IMR-90 (cell line): Measurements from ENCODE around the gene PEAK1. TPM values are rescaled to one million over a fixed set of nuclear protein-coding genes. Genes with fewer than 3 reads are reported as not detected.

Source experiments
- ATAC-seq: fragments of 200-7000 bp; cut with Tn5 transposase; 2 replicates; pipeline ENCODE4 v1.9.1; 2020; ENCODE audit warnings: low read depth, mild to moderate bottlenecking, moderate library complexity
- BruUV-seq: library from RNA; stranded (reverse); fragments of 400-500 nt; replicated peaks from 2 replicates; lab custom pipeline; 2021; lab: Mats Ljungman, UMichigan
- CTCF ChIA-PET: fragments of 300-600 bp; formaldehyde crosslinking; extraction: SDS; loops from one replicate; lab custom pipeline; 2021; ENCODE audit warnings: antibody characterized with exemption; lab: Yijun Ruan, JAX
- POLR2A ChIA-PET: fragments of 300-600 bp; sonication (Branson Sonifier 250); formaldehyde crosslinking; loops from one replicate; lab custom pipeline; 2022; ENCODE audit warnings: antibody characterized with exemption; ENCODE audit not compliant: unreplicated experiment; lab: Charles Lee
- DNase-seq: peaks from one replicate; pipeline ENCODE4 v3.0.0; 2013
- H2AFZ ChIP-seq: replicated peaks from 2 replicates; pipeline ENCODE3; 2013; ENCODE audit warnings: low read length, mild to moderate bottlenecking; ENCODE audit not compliant: poor library complexity
- H2AK5ac ChIP-seq: 2 replicates; pipeline ENCODE4 v1.6.1; 2013; ENCODE audit warnings: low read depth, low read length, inconsistent platforms
- H2AK9ac ChIP-seq: replicated peaks from 2 replicates; pipeline ENCODE3; 2013; ENCODE audit warnings: mild to moderate bottlenecking, low read depth, low read length, moderate library complexity; ENCODE audit not compliant: poor library complexity
- H2BK120ac ChIP-seq: 2 replicates; pipeline ENCODE4 v1.6.1; 2013; ENCODE audit warnings: low read depth, low read length, inconsistent platforms
- H2BK15ac ChIP-seq: 3 replicates; pipeline ENCODE4 v1.6.1; 2013; ENCODE audit warnings: low read depth, low read length, inconsistent platforms
- H2BK20ac ChIP-seq: 2 replicates; pipeline ENCODE4 v1.6.1; 2013; ENCODE audit warnings: low read depth, mild to moderate bottlenecking, inconsistent platforms, low read length, moderate library complexity
- H2BK5ac ChIP-seq: 2 replicates; pipeline ENCODE4 v1.6.1; 2013; ENCODE audit warnings: mild to moderate bottlenecking, low read depth, low read length, inconsistent platforms; ENCODE audit not compliant: poor library complexity, severe bottlenecking
- H3K14ac ChIP-seq: replicated peaks from 2 replicates; pipeline ENCODE4 v1.6.1; 2013; ENCODE audit warnings: low read depth, low read length, inconsistent platforms
- H3K18ac ChIP-seq: 2 replicates; pipeline ENCODE4 v1.6.1; 2013; ENCODE audit warnings: low read depth, low read length, control low read depth
- H3K23ac ChIP-seq: 2 replicates; pipeline ENCODE4 v1.6.1; 2013; ENCODE audit warnings: low read depth, low read length, inconsistent platforms
- H3K27ac ChIP-seq: 2 replicates; pipeline ENCODE4 v1.5.1; 2013; ENCODE audit warnings: mild to moderate bottlenecking, control low read depth, low read length; ENCODE audit not compliant: insufficient read depth
- H3K27me3 ChIP-seq: 2 replicates; pipeline ENCODE4 v1.6.1; 2013; ENCODE audit warnings: low read length; ENCODE audit not compliant: control insufficient read depth, insufficient read depth
- H3K36me3 ChIP-seq: 2 replicates; pipeline ENCODE4 v1.6.1; 2013; ENCODE audit warnings: low read length, mixed read lengths; ENCODE audit not compliant: control insufficient read depth, insufficient read depth
- H3K4ac ChIP-seq: 2 replicates; pipeline ENCODE4 v1.6.1; 2013; ENCODE audit warnings: low read depth, low read length, inconsistent platforms
- H3K4me1 ChIP-seq: 2 replicates; pipeline ENCODE4 v1.6.1; 2013; ENCODE audit warnings: low read length, mixed read lengths; ENCODE audit not compliant: control insufficient read depth, insufficient read depth
- H3K4me2 ChIP-seq: 2 replicates; pipeline ENCODE4 v1.6.1; 2013; ENCODE audit warnings: low read depth, mild to moderate bottlenecking, control low read depth, low read length, moderate library complexity
- H3K4me3 ChIP-seq: 2 replicates; pipeline ENCODE4 v1.5.1; 2013; ENCODE audit warnings: low read depth, mild to moderate bottlenecking, control low read depth, low read length, moderate library complexity; ENCODE audit not compliant: insufficient read depth
- H3K56ac ChIP-seq: 2 replicates; pipeline ENCODE4 v1.6.1; 2013; ENCODE audit warnings: low read length, inconsistent platforms; ENCODE audit not compliant: insufficient read depth; ENCODE audit errors: extremely low read depth
- H3K79me1 ChIP-seq, 2 experiments: 2 replicates each; pipeline ENCODE4 v1.6.1; 2013; ENCODE audit warnings: low read length in 2 of 2, inconsistent platforms in 1 of 2, low read depth in 1 of 2
- H3K9ac ChIP-seq: 2 replicates; pipeline ENCODE4 v1.6.1; 2013; ENCODE audit warnings: low read depth, low read length, control low read depth
- H3K9me1 ChIP-seq: 2 replicates; pipeline ENCODE4 v1.6.1; 2013; ENCODE audit warnings: low read length, inconsistent platforms; ENCODE audit not compliant: insufficient read depth
- H3K9me3 ChIP-seq: 2 replicates; pipeline ENCODE4 v1.6.1; 2013; ENCODE audit warnings: low read length; ENCODE audit not compliant: control insufficient read depth, insufficient read depth
- H4K20me1 ChIP-seq: 2 replicates; pipeline ENCODE4 v1.6.1; 2013; ENCODE audit warnings: low read length, inconsistent platforms; ENCODE audit not compliant: insufficient read depth
- H4K5ac ChIP-seq: 2 replicates; pipeline ENCODE4 v1.6.1; 2013; ENCODE audit warnings: mild to moderate bottlenecking, low read depth, low read length, control low read depth
- H4K8ac ChIP-seq, 2 experiments: 2 replicates each; pipeline ENCODE4 v1.6.1; 2013; ENCODE audit warnings: low read depth in 2 of 2, low read length in 2 of 2, control low read depth in 1 of 2, inconsistent platforms in 1 of 2
- H4K91ac ChIP-seq: 2 replicates; pipeline ENCODE4 v1.6.1; 2013; ENCODE audit warnings: low read depth, low read length, inconsistent platforms; ENCODE audit not compliant: insufficient read depth
- BHLHE40 ChIP-seq: fragments of 150-350 bp; IDR thresholded peaks from 2 replicates; pipeline ENCODE4 v1.6.1; 2016; ENCODE audit warnings: mild to moderate bottlenecking, low read depth, low read length
- CEBPB ChIP-seq: IDR thresholded peaks from 2 replicates; pipeline ENCODE4 v1.6.1; 2012; ENCODE audit warnings: low read depth, low read length, improper control_type of control experiment
- FOS ChIP-seq: fragments of 150-350 bp; IDR thresholded peaks from 2 replicates; pipeline ENCODE4 v1.6.1; 2016; ENCODE audit warnings: low read depth, low read length
- MAFK ChIP-seq: IDR thresholded peaks from 2 replicates; pipeline ENCODE4 v1.6.1; 2012; ENCODE audit warnings: low read depth, low read length, improper control_type of control experiment
- MAZ ChIP-seq: IDR thresholded peaks from 2 replicates; pipeline ENCODE4 v1.6.1; 2012; ENCODE audit warnings: low read depth, mild to moderate bottlenecking, low read length, improper control_type of control experiment, moderate library complexity, borderline replicate concordance
- MXI1 ChIP-seq: IDR thresholded peaks from 2 replicates; pipeline ENCODE4 v1.6.1; 2012; ENCODE audit warnings: low read depth, mild to moderate bottlenecking, low read length, moderate library complexity, borderline replicate concordance
- NFE2L2 ChIP-seq: fragments of 150-350 bp; IDR thresholded peaks from 2 replicates; pipeline ENCODE4 v1.6.1; 2016; ENCODE audit warnings: low read depth, mild to moderate bottlenecking, low read length
- POLR2A ChIP-seq: IDR thresholded peaks from 2 replicates; pipeline ENCODE4 v1.6.1; 2012; ENCODE audit warnings: mild to moderate bottlenecking, low read depth, low read length
- RAD21 ChIP-seq: IDR thresholded peaks from 2 replicates; pipeline ENCODE4 v1.6.1; 2012; ENCODE audit warnings: low read length, improper control_type of control experiment
- RFX5 ChIP-seq: IDR thresholded peaks from 2 replicates; pipeline ENCODE4 v1.8.0; 2012; ENCODE audit warnings: low read depth, mild to moderate bottlenecking, low read length, moderate library complexity
- SMC3 ChIP-seq: fragments of 150-350 bp; IDR thresholded peaks from 2 replicates; pipeline ENCODE4 v1.6.1; 2016; ENCODE audit warnings: low read depth, mild to moderate bottlenecking, antibody characterized with exemption, low read length, moderate library complexity
- USF2 ChIP-seq: fragments of 150-350 bp; IDR thresholded peaks from 2 replicates; pipeline ENCODE4 v1.6.1; 2017; ENCODE audit warnings: mild to moderate bottlenecking, antibody characterized with exemption, low read length, low read depth
- WGBS, 2 experiments: methylation state at CpG; one replicate each; pipeline versions ENCODE4 v1.1.5 to v1.1.7; 2013; ENCODE audit warnings: missing lambda C conversion rate in 2 of 2; ENCODE audit not compliant: insufficient read length in 1 of 2; ENCODE audit errors: extremely low coverage in 2 of 2; 5-methylcytosine and 5-hydroxymethylcytosine counted together
- dilution Hi-C: fragments of 300-500 bp; cut with HindIII; formaldehyde crosslinking; loops from one replicate; pipeline ENCODE4 v1.14.3; 2018; ENCODE audit warnings: low sequenced_read_pairs; ENCODE audit not compliant: unreplicated experiment
- in situ Hi-C: fragments of 300-500 bp; cut with MboI; formaldehyde crosslinking; loops from 3 replicates; pipeline ENCODE4 v1.14.3; 2019; ENCODE audit warnings: low sequenced_read_pairs, inconsistent platforms, mixed read lengths
- intact Hi-C: fragments of 100-400 bp; cut with micrococcal nuclease; formaldehyde crosslinking; loops from 2 replicates; pipeline ENCODE4 v1.10.0; 2022
- polyA plus RNA-seq, 3 experiments: library from polyadenylated mRNA; depleted of rRNA; stranded (reverse); fragments of >200 nt; gene quantifications; 2 replicates each; pipeline ENCODE4 v1.2.3, GENCODE V29; 2012; ENCODE audit warnings: low replicate concordance in 1 of 3
- total RNA-seq: library from RNA; depleted of rRNA; stranded (reverse); fragments of >200 nt; gene quantifications from 2 replicates; pipeline ENCODE4 v1.2.3, GENCODE V29; 2012

The PEAK1 gene
- total and polyA plus RNA-seq, 2 of the 4 experiments (the other 2 are of a cell fraction): 21.5 to 43.9 TPM

GRCh38 chr15:77121599-77121998 is 298.3 kb downstream of the PEAK1 start:
- dilution Hi-C loops (no loop called here), intact Hi-C loops (no loop called here), in situ Hi-C loops (no loop called here)
- Histone ChIP-seq H4K20me1 (peaks cover 9% of the 10 kb centered on the region; the same call in 1 of the 2 replicates), H2AK9ac (no peak overlapping the region), H3K9me3 (no peaks in the 10 kb centered on the region), H3K23ac (no peak overlapping the region), H2AFZ (no peak overlapping the region), H3K18ac (no peak overlapping the region), H2BK15ac (no peak overlapping the region), H2BK120ac (no peak overlapping the region), H3K27ac (no peak overlapping the region), H2AK5ac (no peak overlapping the region), H3K4me3 (no peak overlapping the region), H3K27me3 (no peaks in the 10 kb centered on the region), H4K8ac (no peak overlapping the region), H3K14ac (no peak overlapping the region), H3K4me1 (peaks cover 8% of the 10 kb centered on the region), H2BK5ac (no peak overlapping the region), H3K9ac (no peak overlapping the region), H4K5ac (no peak overlapping the region), H4K91ac (no peak overlapping the region), H3K36me3 (no peaks in the 10 kb centered on the region; the same call in 1 of the 2 replicates), H3K4me2 (no peak overlapping the region), H3K4ac (no peak overlapping the region), H3K56ac (no peak overlapping the region), H3K79me1 (peaks cover 36 to 61% of the 10 kb centered on the region in 2 experiments), H3K9me1 (peaks cover 8% of the 10 kb centered on the region; the same call in 1 of the 2 replicates), H2BK20ac (no peak overlapping the region)
- 100% methylated on average over 1 of the region's 1 CpG; no CpG with 5 or more reads in 1 of the 2 experiments for WGBS, 2 experiments
- TF ChIP-seq USF2 (no peak), FOS (no peak), SMC3 (no peak), POLR2A (no peak), RFX5 (no peak), MAFK (no peak), CEBPB (no peak), MAZ (no peak), NFE2L2 (no peak), BHLHE40 (no peak), RAD21 (no peak), MXI1 (no peak)
- no peak for DNase-seq
- ChIA-PET CTCF (no interaction called here), POLR2A (no interaction called here)
- no TSS peak for BruUV-seq
- ATAC-seq: no peak
